HG02938 (cell line): ENCODE measurements around the gene RELB.
"Not testable (repeated sequence)": the region's sequence is repeated elsewhere in the genome, so short reads cannot be mapped to it uniquely, and the experiment has no call there.

Experiments
- ATAC-seq: cut with Tn5 transposase; IDR thresholded peaks from one replicate; pipeline ENCODE4 v1.9.1; 2021; ENCODE audit warnings: mild to moderate bottlenecking, moderate library complexity; ENCODE audit not compliant: unreplicated experiment

RELB gene, protein sequence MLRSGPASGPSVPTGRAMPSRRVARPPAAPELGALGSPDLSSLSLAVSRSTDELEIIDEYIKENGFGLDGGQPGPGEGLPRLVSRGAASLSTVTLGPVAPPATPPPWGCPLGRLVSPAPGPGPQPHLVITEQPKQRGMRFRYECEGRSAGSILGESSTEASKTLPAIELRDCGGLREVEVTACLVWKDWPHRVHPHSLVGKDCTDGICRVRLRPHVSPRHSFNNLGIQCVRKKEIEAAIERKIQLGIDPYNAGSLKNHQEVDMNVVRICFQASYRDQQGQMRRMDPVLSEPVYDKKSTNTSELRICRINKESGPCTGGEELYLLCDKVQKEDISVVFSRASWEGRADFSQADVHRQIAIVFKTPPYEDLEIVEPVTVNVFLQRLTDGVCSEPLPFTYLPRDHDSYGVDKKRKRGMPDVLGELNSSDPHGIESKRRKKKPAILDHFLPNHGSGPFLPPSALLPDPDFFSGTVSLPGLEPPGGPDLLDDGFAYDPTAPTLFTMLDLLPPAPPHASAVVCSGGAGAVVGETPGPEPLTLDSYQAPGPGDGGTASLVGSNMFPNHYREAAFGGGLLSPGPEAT

DNA sequence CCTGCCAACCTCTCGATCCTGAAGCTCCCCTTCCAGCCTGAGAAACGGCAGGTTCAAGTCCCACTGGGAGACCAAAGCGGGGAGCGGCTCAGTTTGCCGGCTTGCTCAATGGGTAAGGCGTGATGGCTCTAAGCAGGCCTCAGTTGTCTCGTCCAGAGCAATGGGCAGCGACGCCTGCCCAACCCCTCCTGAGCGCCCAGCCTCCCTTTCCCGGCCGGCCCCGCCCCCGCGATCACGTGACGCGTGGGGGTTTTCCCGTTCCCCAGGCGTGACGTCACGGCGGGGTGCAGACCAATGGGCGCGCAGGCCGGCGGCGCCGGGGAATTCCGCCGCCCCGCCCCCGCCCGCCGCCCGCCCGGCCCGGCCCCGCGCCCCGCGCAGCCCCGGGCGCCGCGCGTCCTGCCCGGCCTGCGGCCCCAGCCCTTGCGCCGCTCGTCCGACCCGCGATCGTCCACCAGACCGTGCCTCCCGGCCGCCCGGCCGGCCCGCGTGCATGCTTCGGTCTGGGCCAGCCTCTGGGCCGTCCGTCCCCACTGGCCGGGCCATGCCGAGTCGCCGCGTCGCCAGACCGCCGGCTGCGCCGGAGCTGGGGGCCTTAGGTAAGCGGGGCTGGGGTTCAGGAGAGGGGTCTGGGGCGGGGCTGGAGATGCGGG lies at the start of gene RELB:
Gene RELB, plus strand, starts transcription at position 378 of the 653 bp plus-strand sequence. Its CDS starts 116 bp downstream, at position 494.
- peak; percentile 44 for ATAC-seq

DNA sequence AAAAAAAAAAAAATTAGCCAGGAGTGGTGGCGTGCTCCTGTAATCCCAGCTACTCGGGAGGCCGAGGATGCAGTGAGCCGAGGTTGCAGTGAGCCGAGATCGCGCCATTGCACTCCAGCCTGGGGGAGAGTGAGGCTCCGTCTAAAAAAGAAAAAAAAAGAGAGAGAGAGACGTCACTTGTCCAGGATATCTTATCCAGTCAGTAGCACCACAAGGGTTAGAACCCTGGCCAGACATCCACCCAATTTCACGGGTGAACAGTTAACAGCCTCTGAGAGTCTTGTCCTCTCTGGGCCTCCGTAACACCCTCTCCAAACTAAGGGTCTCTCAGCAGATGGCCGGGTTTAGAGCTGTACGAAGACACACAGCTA lies 47.0 kb upstream of the RELB start:
- ATAC-seq, result no peak

DNA sequence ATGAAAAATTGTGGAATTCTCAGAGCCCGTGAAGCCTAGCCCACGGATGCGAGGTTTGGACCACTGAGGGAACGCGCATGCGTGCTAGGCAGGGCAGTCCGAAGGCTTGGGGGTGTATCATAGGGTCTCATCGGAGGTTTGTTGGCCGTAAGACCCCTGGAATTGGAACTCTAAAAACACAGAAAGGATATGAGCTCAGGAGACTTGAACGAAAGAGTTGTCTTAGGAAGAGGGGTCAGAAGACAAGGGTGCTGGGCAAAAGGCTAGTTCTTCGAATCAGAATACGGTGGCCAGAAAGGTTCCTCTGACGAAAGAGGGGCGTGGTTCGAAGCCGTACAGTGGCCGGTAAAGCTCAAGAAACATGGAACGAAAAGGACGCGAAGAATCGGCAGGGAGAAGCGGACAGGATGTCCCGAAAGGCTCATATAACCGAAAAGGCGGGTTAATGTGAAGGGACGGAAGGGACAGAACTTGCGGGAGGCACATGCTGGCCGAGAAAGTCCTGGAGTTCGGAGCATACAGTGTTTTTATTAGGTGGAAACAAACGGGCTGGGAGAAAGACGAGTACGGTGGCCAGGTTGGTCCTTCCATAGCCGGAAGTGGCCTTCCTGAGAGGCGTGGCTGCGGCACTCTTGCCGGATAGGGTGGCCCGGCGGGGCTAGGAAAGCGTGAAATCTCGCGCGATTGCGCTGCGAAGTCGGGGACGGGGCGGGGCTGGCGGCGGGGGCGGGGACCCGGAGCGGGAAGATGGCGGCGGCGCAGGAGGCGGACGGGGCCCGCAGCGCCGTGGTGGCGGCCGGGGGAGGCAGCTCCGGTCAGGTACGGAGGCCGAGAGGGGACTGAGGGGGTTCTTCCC lies 46.4 kb upstream of the RELB start, which contains the start of gene CLPTM1:
Gene CLPTM1, plus strand, starts transcription at position 732 of the 856 bp plus-strand sequence. Its CDS starts 16 bp downstream, at position 748.
- ATAC-seq, result peak; percentile 67

DNA sequence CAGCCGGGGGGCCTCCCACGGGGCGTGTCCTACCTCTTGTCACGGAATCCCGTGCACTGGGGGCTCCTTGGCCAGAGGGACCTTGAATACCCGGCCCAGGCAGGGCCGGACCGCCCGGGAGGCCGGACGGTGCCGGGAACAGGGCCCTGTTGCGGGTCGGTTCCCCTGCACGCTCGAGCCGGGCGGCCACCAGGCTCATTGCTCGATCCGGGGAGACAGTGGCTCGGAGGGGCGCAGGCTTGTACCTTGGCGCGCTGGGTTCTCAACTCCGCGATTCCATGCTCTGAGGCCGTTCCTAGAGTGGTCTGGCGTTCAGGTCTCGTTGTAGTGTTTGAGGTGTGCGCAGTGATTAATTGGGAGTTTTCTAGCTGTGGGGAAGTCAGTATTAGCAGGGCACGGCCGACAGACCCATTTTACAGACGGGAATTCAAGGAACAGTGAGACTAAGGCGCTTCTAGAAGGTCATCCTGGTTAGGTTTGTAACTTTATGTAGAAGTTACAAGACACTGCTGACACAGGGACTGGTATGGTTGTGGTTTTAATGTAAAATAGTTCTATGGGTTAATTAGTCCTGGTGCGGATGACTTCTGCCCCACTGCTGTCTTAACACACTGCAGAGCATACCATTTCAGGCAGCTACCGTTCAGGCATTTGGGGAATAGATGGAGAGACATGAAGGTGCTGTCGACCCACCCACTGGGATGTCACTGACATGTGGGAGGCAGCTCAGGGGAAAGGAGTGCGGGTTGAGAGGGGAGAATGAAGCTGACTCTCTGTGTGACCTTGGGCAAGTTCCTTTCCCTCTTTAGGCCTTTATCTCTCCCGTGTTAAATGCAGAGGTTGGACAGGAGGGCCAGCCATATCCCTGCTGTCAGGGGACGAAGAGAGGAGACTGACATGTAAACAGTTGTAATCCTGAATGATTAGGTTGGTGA lies 45.5 kb upstream of the RELB start:
- ATAC-seq, result peak; percentile 19

DNA sequence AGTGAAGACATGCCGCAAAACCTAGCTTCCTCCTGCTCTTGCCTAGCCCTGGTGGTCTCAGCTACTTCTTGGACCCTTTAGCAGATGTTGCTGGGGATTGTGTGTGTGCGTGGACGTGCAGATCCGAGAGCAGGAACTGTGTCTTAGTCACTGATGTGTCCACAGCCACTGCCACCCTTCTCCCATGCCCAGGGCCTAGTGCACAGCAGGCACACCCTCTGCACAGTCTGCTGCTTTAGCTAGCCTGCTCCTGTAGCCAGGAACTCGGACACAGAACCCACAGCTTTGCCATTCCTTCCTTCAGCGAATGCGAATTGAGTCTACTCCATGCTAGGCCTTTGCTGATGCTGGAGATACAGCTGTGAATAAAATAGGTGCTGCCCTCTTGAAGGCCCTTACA lies 43.7 kb upstream of the RELB start:
- ATAC-seq, result no peak

DNA sequence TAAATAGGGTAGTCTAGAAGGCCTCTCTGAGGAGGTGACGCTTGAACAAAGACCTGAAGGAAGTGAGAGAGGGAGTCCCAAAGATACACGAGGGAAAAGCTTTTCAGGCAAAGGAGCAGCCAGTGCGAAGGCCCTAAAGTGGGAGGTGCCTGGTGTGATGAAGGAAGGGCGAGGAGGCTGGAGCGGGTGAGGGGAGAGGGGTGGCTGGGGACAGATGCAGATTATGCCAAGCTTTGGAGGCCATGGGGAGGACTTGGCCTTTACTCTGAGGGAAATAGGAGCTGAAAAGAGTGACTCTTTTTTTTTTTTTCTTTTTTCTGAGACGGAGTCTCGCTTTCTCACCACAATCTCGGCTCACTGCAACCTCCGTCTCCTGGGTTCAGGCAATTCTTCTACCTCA lies 43.2 kb upstream of the RELB start:
- ATAC-seq, result no peak

DNA sequence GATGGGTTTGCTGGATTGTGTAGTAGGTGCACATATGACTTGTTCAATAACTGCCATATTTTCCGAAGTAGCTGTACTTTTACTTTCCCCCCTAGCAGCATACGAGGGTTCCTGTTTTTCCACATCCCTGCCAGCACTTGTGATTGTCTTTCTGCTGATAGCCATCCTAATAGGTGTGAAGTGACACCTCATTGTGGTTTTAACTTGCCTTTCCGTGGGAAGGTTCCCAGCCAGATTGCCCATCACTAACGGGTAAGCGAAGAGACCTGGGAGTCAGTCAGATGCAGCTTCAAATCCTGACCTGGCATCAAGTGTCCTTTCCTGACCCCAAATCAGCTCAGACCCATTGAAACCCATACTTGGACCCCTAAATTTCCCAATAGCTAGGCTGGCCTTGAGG lies 41.6 kb upstream of the RELB start:
- no peak for ATAC-seq

DNA sequence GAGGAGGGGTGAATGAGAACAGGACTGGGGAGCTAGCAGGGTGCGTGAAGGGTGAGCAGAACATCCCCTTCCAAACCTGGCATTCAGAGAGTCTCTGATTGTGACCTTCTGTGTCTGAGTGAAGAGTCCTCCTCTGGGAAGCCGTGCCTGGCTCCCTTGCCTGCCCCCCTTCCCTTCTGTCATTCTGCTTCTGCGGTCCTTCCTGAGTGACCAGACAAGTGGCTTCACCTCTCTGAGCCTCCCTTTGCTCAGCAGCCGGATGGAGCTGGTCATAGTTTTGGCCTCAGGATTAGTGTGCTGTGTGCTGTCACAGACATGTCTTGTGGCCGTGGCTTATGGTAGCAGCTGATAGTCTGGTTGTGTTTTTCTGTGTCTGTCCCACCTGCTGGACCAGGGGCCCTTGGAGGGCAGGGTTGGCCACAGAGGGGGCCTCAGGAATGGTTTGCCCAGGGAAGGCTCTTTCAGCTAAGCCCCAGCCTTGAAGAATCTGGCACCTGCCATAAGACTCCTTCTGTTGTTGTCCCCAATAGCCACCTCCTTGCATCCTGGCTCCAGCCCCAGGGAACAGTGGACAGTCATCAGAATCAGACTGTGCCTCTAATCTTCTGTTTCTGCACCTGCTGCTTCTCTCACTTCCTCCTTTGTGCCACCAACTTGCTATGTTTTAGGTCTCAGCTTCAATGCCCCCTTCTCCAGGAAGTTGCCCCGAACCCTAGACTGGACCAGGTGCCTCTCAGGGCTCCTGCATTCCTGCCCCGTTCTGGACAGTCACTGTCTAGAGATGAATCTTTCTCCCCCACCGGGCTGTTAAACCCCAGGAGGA lies 40.1 kb upstream of the RELB start:
- no peak for ATAC-seq

DNA sequence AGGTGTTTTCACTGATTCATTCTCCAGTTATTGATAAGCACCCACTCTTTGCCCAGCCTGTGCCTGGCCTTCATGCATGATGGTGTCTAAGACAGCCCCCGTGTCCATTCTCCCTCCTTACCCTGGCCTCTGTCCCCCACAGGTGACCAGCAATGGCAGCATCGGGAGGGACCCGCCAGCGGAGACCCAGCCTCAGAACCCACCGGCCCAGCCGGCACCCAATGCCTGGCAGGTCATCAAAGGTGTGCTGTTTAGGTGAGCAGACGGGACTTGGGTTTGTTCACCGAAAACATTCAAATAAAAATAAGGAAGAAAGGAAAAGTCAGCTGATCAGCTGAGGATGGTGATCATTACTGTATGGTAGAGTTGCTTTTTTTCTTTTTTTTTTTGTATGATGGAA lies 39.4 kb upstream of the RELB start:
- ATAC-seq, result no peak

DNA sequence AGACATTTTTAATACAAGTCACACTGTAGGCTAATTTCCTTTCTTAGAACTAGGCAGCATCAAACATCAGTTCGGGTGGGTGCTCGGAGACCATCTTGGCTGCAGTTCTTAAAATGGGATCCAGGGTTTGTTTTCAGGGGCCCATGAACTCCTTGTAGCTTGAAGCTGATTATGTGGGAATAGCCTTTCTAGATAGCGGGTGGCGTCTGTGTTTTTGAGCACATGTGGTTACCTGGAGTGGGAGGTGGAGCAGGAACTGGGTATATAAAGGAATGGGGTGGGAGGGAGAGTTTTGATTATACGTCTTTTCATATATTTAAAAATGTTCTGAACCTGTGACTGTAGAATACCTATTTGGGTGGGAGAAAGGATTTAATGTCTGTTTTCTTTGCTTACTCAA lies 33.1 kb upstream of the RELB start:
- no peak for ATAC-seq

DNA sequence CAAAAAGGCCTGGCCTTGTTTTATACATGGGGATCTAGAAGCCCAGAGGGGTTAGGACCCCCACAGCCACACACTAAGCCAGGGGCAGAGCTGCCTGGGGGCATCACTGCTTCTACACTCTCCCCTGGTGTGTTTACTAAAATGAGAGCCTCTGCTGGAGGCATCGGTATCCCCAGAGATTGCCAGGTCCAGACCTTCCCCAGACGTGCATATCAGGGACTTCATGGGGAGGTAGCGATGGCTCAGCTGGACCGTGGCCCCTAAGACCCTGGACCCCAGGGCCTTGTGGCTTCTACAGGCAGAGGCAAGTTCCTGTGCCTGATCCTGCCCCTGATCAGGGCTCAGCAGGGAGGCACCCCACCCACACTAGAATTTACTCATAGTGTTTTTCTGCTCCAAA lies 32.6 kb upstream of the RELB start:
- ATAC-seq, result no peak

DNA sequence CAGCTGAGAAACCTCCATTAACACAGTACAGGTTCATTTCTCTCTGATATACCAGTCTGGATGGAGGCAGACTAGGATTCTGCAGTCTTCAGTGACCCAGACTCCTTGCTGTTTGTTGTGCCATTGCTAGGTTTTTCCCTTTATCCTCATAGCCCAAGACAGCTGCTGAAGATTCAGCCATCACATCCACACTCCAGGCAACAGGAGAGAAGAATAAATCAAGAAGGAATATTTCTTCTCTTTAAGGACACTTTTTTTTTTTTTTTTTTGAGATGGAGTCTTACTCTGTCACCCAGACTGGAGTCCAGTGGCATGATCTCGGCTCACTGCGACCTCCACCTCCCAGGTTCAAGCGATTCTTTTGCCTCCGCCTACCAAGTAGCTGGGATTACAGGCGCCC lies 31.8 kb upstream of the RELB start:
- ATAC-seq, result no peak

DNA sequence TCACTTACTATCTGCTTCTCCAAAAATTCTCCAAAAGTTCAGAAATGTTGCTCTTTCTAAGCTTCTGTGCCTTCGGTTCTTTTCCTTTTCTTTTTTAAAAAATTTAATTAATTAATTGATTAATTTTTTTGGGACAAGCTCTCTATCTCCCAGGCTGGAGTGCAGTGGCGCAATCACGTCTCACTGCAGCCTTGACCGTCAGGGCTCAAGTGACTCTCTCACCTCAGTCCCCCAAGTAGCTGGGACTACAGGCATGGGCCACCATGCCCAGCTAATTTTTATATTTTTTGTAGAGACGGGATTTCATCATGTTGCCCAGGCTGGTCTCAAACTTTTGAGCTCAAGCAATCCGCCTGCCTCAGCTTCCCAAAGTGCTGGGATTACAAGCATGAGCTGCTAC lies 29.8 kb upstream of the RELB start:
- ATAC-seq, result not testable (repeated sequence)

DNA sequence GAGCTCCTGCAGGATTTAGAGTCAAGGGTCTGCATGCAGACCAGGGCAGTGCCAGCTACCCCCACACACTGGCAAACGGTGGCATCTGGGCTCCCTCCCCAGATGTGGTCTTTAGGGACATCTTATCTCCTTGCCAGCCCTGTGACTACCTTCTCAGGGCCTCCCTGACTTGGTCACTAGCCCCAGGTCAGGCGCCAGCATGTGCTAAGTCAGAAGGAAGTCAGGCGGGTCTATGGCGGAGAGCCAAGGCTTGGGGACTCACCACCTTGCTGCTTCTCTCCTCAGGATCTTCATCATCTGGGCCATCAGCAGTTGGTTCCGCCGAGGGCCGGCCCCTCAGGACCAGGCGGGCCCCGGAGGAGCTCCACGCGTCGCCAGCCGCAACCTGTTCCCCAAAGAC lies 28.5 kb upstream of the RELB start:
- ATAC-seq, result no peak

DNA sequence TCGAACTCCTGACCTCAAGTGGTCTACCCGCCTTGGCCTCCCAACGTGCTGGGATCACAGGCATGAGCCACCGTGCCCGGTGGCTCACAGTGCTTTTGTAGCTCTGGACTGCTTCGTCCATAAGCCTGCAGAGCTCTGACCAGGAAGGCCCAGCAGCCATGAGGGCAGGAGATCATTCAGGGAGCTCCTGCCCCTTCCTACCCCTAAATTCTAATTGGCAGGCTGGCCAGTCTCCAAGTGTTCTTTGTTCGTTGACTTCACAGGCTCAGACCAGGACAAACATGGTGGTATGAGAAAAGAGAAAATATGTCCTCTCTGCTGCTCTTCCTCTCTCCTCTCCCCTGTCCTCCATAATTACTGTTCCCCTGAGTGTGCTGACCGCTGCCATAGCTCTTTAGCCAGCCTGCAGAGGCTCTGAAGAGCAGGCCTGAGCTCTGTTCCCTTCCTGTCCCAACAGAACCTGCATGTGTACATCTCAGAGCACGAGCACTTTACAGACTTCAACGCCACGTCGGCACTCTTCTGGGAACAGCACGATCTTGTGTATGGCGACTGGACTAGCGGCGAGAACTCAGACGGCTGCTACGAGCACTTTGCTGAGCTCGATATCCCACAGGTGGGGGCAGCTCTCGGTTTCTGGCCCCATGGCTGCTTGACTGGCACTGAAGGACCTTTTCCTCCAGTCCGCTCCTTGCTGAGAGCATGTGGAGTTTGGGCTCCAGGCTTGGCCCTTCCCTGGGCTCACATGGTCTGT lies 27.1 kb upstream of the RELB start:
- ATAC-seq, result no peak

DNA sequence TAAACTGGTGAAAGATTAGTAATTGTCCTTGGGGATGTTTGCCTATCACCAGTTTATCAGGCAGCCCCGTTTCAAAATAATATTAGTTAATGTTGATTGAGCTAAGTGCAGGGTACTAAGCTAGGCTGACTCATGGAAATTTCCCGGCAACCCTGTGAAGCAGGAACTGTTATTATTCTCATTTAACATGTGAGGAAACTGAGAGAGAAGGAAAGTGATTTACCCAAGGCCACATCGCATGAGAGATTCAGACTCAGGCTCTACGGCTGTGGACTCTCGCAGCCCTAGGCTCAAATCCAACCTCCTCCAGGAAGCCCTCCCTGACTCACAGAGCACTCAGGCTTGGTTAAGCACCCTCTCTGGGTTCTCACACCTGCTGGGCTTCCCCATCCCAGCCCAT lies 26.4 kb upstream of the RELB start:
- ATAC-seq, result no peak

DNA sequence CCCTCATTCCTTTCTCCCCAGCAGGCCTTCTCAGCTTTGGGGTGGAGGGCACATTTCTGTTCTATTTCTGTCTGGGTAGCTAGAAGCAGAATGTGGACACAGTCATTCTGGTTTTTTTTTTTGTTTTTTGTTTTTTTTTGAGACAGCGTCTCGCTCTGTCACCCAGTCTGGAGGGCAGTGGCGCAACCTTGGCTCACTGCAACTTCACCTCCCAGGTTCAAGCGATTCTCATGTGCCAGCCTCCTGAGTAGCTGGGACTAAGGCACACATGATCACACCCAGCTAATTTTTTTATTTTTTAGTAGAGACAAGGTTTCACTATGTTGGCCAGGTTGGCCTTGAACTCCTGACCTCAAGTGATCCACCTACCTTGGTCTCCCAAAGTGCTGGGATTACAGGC lies 25.8 kb upstream of the RELB start:
- ATAC-seq, result no peak

DNA sequence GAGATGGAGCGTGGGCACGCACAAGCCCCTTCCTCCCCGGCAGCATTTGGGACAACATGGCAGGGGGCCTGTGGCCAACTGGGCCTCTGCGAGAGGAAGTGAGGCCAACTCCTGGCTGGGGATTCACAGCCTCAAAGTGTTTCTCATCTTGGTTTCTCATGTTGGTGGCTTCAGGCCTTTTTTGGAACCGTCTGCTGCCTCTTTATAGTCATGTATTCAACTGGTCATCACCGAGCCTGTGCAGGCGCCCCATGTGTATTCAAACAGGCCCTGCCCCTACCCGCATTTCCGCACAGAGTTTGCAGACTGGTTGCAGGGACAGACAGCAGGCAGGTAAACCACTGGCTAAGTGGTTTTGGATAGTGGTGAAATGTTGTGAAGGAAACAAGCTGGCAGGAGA lies 17.3 kb upstream of the RELB start:
- no peak for ATAC-seq

DNA sequence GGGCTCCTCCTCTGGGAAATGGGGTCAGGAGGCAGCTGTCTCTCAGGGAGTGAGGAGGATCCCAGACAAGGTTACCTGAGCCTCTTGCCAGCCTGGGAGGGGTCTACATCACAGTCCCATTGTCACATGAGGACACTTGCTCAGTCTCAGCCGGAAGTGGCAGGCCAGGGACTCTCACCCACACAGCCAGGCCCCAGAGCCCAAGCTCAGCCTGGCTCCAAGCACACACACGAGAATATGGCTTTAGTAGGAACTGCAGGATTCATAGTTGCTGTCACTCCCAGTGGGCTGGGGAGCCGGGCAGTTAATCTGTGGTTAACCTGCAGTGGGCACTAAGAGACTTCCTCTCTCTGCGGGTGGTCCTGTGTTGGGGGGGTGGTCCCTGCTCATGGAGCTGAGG lies 15.8 kb upstream of the RELB start:
- ATAC-seq, result no peak
